Type B pancreatic cell (in vitro differentiated cells): ENCODE data around the gene LIX1L. TPM values are rescaled to one million over a fixed set of nuclear protein-coding genes. Genes with fewer than 3 reads are reported as not detected.

Experiments used
- DNase-seq: peaks from one replicate; pipeline ENCODE4 v3.0.0; 2021; ENCODE audit warnings: mixed read lengths; ENCODE audit not compliant: unreplicated experiment; ENCODE audit errors: extremely low spot score
- H3K27ac Mint-ChIP-seq: 2 replicates; pipeline ENCODE4 v1.8.0; 2021; ENCODE audit warnings: mild to moderate bottlenecking, mixed read lengths
- H3K27me3 Mint-ChIP-seq: 2 replicates; pipeline ENCODE4 v1.8.0; 2021; ENCODE audit warnings: mixed read lengths
- H3K36me3 Mint-ChIP-seq: 2 replicates; pipeline ENCODE4 v1.8.0; 2021; ENCODE audit warnings: mixed read lengths
- H3K4me1 Mint-ChIP-seq: one replicate; pipeline ENCODE4 v1.8.0; 2021; ENCODE audit warnings: mixed read lengths; ENCODE audit not compliant: unreplicated experiment
- H3K4me3 Mint-ChIP-seq: 2 replicates; pipeline ENCODE4 v1.8.0; 2021; ENCODE audit warnings: mild to moderate bottlenecking, mixed read lengths
- H3K9me3 Mint-ChIP-seq: 2 replicates; pipeline ENCODE4 v1.8.0; 2021; ENCODE audit warnings: mixed read lengths
- total RNA-seq: library from RNA; stranded (reverse); gene quantifications from 2 replicates; pipeline ENCODE4 v1.2.1, GENCODE V29; 2021; ENCODE audit warnings: low replicate concordance
- TF ChIP-seq, protein P1 (sequence below): fragments of 200-600 bp; sonication (generic); conservative IDR thresholded peaks from 2 replicates; pipeline ENCODE4 v1.5.0; 2021; ENCODE audit warnings: antibody characterized with exemption, mild to moderate bottlenecking

LIX1L gene
- total RNA-seq, 1 donor from 2014 or later: 24.2 TPM

- no peaks in the 10 kb centered on the region for H3K36me3 Mint-ChIP-seq
- H3K4me1 Mint-ChIP-seq: peaks cover 19% of the 10 kb centered on the region
Measured at GRCh38 chr1:145889722-145890121, 68.1 kb downstream of the LIX1L start.

DNA sequence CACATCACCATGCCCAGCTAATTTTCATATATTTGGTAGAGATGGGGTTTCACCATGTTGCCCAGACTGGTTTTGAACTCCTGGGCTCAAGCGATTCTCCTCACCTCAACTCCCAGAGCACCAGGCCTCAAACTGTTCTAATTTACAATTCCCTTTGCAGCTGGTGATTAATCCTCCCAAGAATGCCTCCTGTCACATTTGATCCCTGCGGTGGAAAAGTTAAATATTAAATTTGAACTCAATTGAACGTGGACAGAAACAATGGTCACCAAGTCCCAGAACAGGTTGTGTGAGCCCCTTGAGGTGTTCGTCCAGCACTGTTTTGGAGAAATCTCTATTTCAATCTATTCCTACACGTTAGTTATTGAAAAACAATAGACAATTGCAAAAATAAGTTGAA, 70.2 kb downstream of the LIX1L start:
- H3K36me3 Mint-ChIP-seq: no peaks in the 10 kb centered on the region
- no peak overlapping the region for H3K27ac Mint-ChIP-seq
- peaks cover 19% of the 10 kb centered on the region for H3K4me1 Mint-ChIP-seq
- H3K4me3 Mint-ChIP-seq: peak overlapping the region; percentile 40
- peaks cover 38% of the 10 kb centered on the region for H3K27me3 Mint-ChIP-seq
- no peak for DNase-seq
- TF ChIP-seq, protein P1, sequence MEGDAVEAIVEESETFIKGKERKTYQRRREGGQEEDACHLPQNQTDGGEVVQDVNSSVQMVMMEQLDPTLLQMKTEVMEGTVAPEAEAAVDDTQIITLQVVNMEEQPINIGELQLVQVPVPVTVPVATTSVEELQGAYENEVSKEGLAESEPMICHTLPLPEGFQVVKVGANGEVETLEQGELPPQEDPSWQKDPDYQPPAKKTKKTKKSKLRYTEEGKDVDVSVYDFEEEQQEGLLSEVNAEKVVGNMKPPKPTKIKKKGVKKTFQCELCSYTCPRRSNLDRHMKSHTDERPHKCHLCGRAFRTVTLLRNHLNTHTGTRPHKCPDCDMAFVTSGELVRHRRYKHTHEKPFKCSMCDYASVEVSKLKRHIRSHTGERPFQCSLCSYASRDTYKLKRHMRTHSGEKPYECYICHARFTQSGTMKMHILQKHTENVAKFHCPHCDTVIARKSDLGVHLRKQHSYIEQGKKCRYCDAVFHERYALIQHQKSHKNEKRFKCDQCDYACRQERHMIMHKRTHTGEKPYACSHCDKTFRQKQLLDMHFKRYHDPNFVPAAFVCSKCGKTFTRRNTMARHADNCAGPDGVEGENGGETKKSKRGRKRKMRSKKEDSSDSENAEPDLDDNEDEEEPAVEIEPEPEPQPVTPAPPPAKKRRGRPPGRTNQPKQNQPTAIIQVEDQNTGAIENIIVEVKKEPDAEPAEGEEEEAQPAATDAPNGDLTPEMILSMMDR: no peak
- no peaks in the 10 kb centered on the region for H3K9me3 Mint-ChIP-seq

More at GRCh38 chr1:145889722-145890121, 68.1 kb downstream of the LIX1L start:
- TF ChIP-seq, protein P1: no peak
- Mint-ChIP-seq H3K9me3 (no peaks in the 10 kb centered on the region), H3K27ac (no peak overlapping the region), H3K27me3 (peaks cover 20% of the 10 kb centered on the region), H3K4me3 (no peak overlapping the region)
- no peak for DNase-seq

DNA sequence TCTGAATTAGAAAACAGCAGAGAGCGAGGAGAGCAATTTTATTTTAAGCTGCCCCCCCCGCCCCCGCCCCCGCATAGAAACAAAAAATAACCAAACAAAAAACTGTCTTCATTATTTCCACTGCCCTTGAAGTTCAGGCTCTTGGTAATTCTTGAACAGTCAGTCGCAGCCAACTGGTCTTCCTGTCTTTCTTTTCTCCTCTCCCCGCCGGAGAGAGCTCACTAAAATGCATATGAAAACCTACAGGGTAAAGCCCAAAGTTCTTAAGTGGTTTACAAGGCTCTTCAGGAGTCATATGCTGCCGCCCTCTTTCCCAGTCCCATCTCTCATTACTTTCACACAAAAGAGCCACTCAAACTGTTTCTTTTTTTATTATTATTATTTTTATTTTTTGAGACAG, 71.0 kb downstream of the LIX1L start:
- Mint-ChIP-seq H3K27ac (no peak overlapping the region), H3K4me1 (peaks cover 13% of the 10 kb centered on the region)
- DNase-seq: no peak

GRCh38 chr1:145886390-145886789, 71.4 kb downstream of the LIX1L start:
- Mint-ChIP-seq H3K27me3 (peaks cover 38% of the 10 kb centered on the region), H3K36me3 (no peaks in the 10 kb centered on the region), H3K27ac (no peak overlapping the region), H3K4me3 (peak overlapping the region; percentile 86), H3K4me1 (peaks cover 11% of the 10 kb centered on the region), H3K9me3 (no peaks in the 10 kb centered on the region)
- DNase-seq: no peak
- TF ChIP-seq, protein P1: no peak

More for the DNA sequence above, 71.0 kb downstream of the LIX1L start:
- Mint-ChIP-seq H3K36me3 (no peaks in the 10 kb centered on the region), H3K9me3 (no peaks in the 10 kb centered on the region), H3K27me3 (peaks cover 38% of the 10 kb centered on the region), H3K4me3 (peak overlapping the region; percentile 83)
- TF ChIP-seq, protein P1: no peak

- no peaks in the 10 kb centered on the region for H3K36me3 Mint-ChIP-seq
- DNase-seq: peak; percentile 80
- no peak within 1 kb of the TSS for H3K27ac Mint-ChIP-seq
- no peaks in the 10 kb centered on the region for H3K9me3 Mint-ChIP-seq
- peaks cover 5% of the 10 kb centered on the region for H3K4me1 Mint-ChIP-seq
- H3K4me3 Mint-ChIP-seq: peak within 1 kb of the TSS; percentile 86
- H3K27me3 Mint-ChIP-seq: peaks cover 38% of the 10 kb centered on the region
- TF ChIP-seq, protein P1: no peak
Measured at GRCh38 chr1:145885738-145886287, 72.0 kb downstream of the LIX1L start, which contains the start of gene ANKRD35. Gene ANKRD35 (minus strand): TSS chr1:145885866. CDS start chr1:145885758, 108 bp downstream.
